SKM-1 (cell line): Measurements from ENCODE around the gene MRGPRE.
"Not testable (repeated sequence)": the region's sequence is repeated elsewhere in the genome, so short reads cannot be mapped to it uniquely, and the experiment has no call there.

Experiments used
- DNase-seq: peaks from one replicate; lab custom pipeline; 2025; ENCODE audit not compliant: unreplicated experiment; lab: John Stamatoyannopoulos, UW

MRGPRE gene

DNA sequence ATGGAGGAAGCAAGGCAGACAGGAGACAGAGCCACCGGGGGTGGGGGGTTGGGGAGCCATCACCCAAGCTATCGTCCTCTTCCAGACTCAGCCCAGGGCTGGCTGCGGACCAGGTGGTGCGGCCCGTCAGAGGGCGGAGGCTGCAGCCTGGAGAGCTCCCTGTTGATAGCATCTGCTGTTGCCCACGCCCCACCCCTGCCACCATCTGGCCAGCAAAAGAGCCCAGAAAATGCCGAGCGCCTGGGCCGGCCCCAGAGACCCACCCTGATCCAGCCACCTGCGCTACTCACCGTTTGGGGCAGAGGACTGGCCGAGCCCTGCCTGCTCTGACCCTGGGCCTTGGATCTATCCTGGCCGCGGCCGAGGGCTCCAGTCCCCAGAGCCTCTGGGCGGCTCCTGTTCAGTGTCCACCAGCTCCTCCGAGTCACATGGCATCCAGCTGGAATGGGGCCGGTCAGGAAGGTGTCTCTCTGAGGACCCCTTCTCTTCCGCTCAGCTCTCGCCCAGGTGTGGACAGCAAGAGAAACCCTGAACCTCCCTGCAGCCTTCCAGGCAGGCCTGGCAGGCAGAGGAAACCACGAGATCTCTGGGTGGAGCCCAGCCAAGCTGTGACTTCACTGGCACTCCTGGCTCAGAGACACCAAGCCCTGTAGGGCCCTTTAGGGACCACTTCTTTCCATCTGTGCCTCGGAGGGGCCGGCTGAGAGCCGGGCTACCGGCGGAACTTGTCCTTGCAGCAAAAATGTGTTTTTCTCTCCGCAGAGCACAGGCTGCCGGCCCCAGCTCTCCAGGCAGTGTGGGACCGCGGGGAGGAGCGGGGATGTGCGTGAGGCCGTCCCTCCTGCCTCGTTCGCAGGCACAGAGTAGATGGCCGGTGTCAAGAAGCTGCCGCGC is at the start of gene MRGPRE:
Gene MRGPRE, minus strand, starts transcription at position 567 of the 894 bp plus-strand sequence. CDS start 3,618 bp downstream, outside the sequence.
- no peak for DNase-seq

DNA sequence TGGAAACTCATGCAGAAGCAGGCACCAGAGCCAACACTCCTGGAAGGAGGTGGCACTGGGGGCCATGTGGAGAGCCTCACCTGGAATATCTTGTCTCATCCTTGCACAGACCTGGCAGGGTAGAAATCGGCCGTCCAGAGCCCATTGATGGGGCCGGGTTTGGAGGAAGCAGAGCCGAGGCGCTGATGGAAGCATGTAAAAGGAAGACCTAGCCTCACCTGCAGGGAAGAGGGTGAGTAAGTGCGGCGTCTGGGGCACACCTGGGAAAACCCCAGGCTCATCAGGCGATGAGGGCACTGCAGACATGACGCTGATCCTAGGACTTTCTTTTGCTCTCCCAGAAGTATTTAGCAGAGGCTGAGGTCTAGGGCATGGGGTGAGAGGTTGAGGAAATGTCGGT is 48.9 kb upstream of the MRGPRE start:
- DNase-seq = not testable (repeated sequence)

GRCh38 chr11:3280662-3281061 is 48.4 kb upstream of the MRGPRE start:
- not testable (repeated sequence) for DNase-seq

DNA sequence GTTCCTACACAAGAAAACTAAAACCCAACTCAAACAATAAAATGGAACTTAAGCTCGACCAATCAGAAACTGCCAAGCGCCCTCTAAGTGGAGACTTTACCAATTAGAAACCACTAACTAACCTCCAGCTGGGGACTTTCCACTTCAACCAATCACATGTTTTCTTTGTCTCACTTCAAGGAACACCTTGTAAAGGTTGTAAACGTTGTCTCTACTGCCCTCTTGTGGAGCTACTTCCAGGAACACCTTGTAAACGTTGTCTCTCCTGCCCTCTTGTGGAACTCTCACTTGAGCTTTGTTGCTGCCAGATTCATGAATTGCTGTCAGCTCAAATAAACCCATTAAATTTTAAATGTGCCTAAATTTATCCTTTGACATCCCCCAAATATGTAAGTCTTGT is 46.7 kb upstream of the MRGPRE start:
- not testable (repeated sequence) for DNase-seq

GRCh38 chr11:3273629-3274028 is 41.4 kb upstream of the MRGPRE start:
- DNase-seq = not testable (repeated sequence)

GRCh38 chr11:3262548-3262947 is 30.3 kb upstream of the MRGPRE start:
- not testable (repeated sequence) for DNase-seq

DNA sequence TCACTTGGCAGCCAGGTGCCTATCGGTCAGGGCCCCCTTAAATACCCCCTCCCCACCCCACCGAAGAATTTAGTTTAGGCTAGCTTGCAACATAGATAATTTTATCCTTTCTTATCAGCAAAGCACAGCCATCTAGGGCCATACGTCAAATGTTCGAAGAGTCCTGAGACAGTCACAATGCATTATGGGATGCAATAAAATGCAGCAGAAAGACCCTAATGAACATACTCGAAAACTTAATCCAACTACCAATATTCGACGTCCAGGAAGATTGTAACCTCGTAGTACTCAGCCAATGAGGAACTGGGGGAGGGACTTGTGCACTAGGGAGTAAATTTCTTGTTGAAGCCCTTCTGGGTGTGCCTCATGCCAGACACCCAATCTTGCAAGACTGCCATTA is 29.6 kb upstream of the MRGPRE start:
- DNase-seq = not testable (repeated sequence)

- DNase-seq = not testable (repeated sequence)
Observed at GRCh38 chr11:3257509-3257908, 25.3 kb upstream of the MRGPRE start.

- DNase-seq = not testable (repeated sequence)
Observed at GRCh38 chr11:3255241-3255640, 23.0 kb upstream of the MRGPRE start.

- not testable (repeated sequence) for DNase-seq
Observed at GRCh38 chr11:3254773-3255172, 22.6 kb upstream of the MRGPRE start.

DNA sequence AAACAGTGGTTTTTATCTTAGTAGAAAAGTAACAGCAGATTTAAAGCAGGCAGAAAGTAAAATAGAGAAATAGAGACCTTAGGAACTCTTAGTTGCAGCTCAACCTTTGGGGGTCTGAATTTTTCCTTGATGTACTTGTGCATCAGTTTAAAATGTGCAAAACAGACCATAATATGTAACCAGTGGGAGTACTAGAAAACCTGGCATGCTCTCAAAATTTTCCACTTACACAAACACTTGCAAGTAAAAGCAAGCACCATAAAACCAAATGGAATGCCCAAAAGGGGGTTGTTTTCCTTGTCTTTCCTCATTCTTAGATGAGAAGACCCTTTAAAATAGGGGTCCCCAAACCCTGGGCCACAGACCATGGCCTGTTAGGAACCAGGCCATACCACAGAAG is 12.9 kb upstream of the MRGPRE start:
- no peak for DNase-seq

GRCh38 chr11:3243880-3244279 is 11.7 kb upstream of the MRGPRE start:
- no peak for DNase-seq

- DNase-seq = no peak
Observed at GRCh38 chr11:3237119-3237518, 4.9 kb upstream of the MRGPRE start.

DNA sequence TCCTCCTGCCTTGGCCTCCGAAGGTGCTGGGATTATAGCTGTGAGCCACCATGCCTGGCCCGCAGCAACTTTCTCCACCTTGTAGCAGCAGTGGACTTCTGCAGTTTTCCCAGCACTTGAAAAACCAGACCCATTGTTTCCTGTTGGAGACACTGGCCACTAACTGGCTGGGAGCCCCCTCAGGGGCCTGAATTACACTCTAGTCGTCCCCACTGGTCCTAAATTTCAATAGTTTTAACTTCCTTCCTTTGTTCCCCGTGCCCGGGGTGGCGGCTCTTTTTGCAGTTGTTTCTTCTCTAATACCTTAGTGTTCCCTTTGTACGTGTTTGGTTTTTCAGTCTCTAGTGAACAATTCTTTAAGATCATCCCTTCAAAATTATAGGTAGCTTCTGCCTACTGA is 2.6 kb upstream of the MRGPRE start:
- no peak for DNase-seq

DNA sequence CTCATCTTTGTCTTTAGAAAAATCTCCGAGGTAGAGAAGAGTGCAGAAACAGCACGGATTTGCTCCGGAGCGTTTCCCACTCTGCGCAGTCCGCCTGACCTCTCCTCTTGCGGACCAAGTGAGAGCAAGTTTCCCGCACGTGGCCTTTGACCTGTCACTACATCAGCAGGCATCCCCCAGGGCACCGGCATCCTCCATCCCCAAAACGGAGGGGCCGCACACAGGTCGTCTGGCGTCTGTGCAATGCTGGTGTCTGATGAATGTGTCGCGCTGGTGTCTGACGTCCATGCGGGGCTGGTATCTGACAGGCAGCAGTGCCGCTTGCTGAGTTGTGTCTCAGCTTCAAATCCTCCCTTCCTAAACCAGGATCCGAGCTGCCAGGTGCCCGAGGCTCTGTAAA is 739 bp upstream of the MRGPRE start:
- DNase-seq = no peak

GRCh38 chr11:3231550-3231850 is 717 bp downstream of the MRGPRE start:
- DNase-seq = no peak

GRCh38 chr11:3230636-3231549 is 1.3 kb downstream of the MRGPRE start:
- no peak for DNase-seq

DNA sequence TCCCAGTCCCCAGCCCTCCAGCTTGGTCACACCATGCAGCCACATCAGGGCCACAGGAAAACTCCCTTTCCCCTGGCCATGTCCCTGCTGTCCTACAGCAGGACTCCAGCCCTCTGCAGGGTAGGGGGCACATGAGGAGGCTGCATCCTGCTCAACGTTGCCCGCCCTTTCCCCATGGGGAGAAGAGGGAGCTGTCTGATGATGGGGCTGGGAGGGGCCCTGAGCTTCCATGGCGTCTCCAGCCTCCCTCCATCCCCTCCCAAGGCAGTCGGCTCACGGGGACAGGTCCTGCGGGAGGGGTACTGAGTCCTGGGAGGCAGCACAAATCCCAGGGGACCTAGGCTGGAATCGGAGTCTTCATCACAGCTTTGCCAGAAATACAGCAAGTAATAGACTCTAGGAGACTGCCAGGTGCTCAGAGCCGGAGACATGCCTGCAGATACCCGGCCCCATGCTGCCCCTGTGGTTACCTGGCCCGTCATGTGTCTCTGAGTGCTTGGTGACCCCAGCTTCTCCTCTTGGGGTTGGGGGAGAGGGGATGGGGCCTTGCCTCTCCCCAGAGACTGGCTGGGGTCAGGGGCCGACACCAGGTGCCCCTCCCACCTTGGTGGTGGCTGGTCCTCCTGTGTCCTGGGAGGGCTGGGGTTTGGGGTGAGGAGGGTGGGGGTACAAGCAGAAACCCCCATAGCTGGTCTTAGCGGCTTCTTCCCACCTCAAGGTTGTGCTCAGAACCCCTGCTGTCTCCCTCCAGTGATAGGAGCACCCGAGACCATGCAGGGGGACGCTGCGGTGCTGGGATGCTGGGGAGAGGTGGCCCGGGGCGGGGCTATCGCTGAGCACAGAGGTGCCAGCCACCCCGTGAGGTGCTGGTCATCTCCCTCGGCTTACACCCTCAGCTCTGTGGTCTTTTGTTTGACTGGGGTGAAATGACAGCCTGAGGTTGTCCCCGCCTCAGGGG is 2.3 kb downstream of the MRGPRE start:
- DNase-seq = no peak

- DNase-seq = no peak
Observed at GRCh38 chr11:3228445-3228829, 3.8 kb downstream of the MRGPRE start.

GRCh38 chr11:3227568-3228444 is 4.4 kb downstream of the MRGPRE start:
- DNase-seq = no peak
